AG09319 (cell line): ENCODE results near the gene SHBG.
"Not testable (repeated sequence)": the region's sequence is repeated elsewhere in the genome, so short reads cannot be mapped to it uniquely, and the experiment has no call there.

Experiments used
- DNase-seq: peaks from one replicate; pipeline ENCODE4 v3.0.0-alpha.2; 2010; ENCODE audit warnings: low read depth; ENCODE audit errors: extremely low read depth
- TF ChIP-seq, protein P1 (sequence below): IDR thresholded peaks from 2 replicates; pipeline ENCODE4 v1.5.1; 2011; ENCODE audit warnings: low read depth, mild to moderate bottlenecking, inconsistent platforms, low read length, moderate library complexity

SHBG gene

DNA sequence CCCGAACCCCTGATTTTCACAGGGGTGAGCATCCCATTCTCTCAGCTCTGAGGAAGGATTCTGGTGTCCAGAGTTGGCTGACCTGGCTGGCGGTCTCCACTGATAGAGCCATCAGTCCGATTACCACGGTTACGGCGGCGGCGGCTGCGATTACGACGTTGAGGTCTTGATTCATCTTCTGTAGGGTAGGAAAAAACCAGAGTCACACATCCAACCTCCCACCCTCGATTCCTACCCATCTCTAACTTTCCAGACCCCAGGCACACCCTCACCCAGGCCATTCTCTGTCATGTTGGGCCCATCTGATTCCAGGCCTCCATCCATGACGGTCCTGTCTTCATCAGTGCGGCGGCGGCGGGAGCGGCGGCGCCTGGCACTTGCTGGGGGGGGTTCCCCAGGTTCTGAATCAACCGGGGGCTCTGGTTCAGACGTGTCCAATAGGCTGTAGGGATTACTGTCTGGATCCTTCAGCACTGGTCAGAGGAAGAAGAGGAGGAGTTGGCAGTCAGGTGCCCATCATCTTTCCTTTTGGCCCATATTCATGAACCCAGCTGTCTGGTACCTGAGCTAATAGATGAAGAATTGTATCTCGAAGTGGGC, 37.4 kb upstream of the SHBG start:
- no peak for DNase-seq
- TF ChIP-seq, protein P1, sequence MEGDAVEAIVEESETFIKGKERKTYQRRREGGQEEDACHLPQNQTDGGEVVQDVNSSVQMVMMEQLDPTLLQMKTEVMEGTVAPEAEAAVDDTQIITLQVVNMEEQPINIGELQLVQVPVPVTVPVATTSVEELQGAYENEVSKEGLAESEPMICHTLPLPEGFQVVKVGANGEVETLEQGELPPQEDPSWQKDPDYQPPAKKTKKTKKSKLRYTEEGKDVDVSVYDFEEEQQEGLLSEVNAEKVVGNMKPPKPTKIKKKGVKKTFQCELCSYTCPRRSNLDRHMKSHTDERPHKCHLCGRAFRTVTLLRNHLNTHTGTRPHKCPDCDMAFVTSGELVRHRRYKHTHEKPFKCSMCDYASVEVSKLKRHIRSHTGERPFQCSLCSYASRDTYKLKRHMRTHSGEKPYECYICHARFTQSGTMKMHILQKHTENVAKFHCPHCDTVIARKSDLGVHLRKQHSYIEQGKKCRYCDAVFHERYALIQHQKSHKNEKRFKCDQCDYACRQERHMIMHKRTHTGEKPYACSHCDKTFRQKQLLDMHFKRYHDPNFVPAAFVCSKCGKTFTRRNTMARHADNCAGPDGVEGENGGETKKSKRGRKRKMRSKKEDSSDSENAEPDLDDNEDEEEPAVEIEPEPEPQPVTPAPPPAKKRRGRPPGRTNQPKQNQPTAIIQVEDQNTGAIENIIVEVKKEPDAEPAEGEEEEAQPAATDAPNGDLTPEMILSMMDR: no peak

GRCh38 chr17:7593296-7593695, 36.6 kb upstream of the SHBG start:
- DNase-seq: no peak
- TF ChIP-seq, protein P1: no peak

- not testable (repeated sequence) for DNase-seq
Measured at GRCh38 chr17:7597561-7597960, 32.4 kb upstream of the SHBG start.

- DNase-seq: no peak
- TF ChIP-seq, protein P1: no peak
Measured at GRCh38 chr17:7606280-7606679, 23.7 kb upstream of the SHBG start.

DNA sequence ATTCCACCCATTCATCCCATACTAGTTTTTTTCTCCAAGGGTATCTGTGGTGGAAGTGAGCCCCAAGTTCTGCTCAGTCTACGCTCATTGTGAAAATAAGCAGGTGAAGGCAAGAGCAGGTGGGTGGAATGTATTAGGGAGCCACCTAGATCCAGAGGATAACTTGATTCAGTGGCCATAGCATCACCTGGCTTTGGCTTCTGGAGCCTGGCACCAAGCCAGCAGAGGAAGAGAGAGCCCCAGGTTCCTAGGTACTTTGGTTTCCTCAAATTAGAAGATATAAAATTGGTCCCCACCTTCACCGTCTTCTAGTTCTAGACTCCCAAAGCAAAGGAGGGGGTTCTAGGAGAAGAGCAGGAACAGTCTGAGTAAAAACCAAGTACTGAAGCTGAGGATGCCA, 19.3 kb upstream of the SHBG start:
- TF ChIP-seq, protein P1: no peak

GRCh38 chr17:7611635-7612293, 18.2 kb upstream of the SHBG start:
- no peak for DNase-seq
- TF ChIP-seq, protein P1: no peak

More for the DNA sequence above, 19.3 kb upstream of the SHBG start:
- no peak for DNase-seq

DNA sequence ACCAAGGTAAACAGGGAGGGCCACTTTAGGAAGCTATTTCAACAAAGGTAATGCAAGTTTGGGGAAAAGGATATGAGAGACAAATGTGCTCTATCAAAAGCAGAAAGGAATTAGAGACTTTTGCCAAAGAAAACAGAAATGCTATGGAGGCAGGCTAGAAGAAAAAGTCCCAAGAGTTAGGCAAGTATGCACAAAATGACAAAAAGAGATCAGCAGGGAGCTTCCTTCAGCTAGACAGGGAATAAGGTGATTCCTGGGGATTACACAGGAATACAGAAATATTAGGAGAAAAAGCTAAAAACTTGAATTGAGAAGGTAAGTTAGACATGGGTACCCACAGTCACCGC, 17.7 kb upstream of the SHBG start:
- TF ChIP-seq, protein P1: no peak
- no peak for DNase-seq
